Islet of Langerhans (tissue), 1 donor: ENCODE measurements around the gene CCDC74B.
"Not testable (repeated sequence)": the region's sequence is repeated elsewhere in the genome, so short reads cannot be mapped to it uniquely, and the experiment has no call there.

Experiments used
- FAIRE-seq: peaks from one replicate; lab custom pipeline; 2011; peaks lifted over from hg19 to GRCh38; lab: Jason Lieb, UNC

The CCDC74B gene

DNA sequence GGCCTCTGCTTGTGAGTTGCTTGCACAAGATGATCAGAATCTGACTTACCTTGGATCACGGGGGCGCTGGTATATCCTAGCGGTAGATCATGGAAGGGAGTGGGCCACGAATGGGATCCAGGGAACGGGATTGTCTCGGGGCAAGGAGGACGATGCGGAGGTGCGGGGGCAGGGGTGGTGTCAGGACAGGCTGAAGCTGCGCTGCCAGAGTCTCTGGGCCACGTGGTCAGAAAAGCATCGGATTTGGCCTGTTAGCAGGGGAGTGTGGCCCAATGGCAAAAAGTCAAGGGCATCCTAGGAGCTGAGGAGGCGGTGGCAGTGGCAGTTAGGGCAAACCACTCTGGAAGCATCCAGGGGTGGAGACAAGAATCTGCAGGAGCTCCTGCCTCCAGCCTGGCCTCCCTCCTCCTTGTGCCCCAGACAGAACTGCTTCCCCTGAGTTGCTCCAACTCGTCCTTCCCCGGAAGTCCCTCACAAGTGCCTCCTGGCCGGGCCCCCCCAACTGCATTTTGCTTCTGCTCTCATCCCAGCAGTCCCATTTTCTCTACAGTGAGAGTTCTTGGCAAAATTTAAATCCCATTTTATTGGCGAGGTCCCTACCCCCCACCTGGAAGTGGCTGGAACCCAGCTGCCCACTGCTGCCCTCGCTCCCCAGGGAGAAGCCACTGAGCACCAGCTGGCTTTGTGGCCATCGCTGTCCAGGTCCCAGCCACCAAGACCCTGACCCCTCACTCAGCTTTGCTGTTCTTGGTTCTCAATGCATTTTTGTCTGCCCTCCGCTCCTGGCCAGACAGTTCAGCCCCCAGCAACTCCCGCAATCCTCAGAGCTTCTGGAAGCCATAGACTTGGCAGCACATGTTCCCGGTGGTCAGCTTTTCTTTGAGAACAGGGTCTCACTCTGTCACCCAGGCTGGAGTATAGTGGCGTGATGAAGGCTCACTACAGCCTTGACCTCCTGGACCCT is 5.6 kb upstream of the CCDC74B start:
- no peak for FAIRE-seq

DNA sequence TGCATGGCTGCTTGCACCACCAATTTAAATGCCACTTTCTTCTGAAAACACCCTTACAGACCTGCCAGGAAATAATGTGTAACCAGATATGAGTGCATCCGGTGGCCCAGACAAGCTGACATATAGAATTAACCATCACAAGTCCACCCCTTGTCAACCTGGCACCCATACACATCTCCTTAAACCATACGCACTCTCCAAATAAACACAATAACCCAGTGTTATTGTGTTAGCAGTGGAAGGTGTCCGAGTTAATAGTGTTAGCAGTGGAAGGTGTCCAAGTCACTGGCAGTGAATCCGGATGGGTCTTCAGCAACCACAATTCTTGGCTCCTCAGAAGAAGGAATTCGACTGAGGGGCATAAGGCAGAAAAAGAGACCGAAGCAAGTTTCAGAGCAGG is 3.6 kb upstream of the CCDC74B start:
- not testable (repeated sequence) for FAIRE-seq

DNA sequence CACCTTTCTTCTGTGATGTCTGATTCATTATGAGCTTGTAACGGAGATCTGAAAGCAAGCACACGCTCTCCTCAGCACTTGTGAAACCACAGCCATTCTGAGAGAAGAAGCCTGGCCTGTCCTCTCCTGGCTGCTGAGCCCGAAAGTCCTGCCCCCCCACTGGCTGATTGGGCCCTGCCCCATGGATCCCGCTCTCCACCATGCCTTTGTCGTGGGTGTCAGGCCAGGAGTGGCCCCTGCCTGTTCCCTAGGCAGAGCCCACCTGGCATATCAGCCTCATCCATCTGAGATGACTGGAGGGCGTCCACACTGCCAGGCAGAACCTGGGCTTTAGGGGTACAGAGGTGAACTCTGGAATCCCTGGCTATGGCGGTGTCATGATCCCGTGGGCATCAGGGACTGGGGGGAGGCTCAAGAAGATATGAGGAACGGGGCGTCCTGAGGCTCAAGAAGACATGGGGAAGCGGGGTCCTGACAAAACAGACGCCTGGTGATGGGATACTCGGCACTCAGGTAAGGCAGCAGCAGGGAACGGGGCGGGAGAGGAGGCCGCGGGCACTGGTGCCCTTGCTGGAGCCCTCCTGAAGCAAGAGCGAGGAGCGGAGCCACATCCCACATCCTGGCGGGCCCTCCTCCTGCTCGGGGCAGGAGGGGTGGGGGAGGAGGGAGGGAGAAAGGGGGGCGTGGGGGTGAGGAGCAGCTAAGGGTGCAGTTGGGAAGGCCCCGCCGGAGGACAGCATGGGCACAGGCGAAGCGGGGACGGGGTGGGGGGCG is 1.5 kb downstream of the CCDC74B start:
- FAIRE-seq, result not testable (repeated sequence)

DNA sequence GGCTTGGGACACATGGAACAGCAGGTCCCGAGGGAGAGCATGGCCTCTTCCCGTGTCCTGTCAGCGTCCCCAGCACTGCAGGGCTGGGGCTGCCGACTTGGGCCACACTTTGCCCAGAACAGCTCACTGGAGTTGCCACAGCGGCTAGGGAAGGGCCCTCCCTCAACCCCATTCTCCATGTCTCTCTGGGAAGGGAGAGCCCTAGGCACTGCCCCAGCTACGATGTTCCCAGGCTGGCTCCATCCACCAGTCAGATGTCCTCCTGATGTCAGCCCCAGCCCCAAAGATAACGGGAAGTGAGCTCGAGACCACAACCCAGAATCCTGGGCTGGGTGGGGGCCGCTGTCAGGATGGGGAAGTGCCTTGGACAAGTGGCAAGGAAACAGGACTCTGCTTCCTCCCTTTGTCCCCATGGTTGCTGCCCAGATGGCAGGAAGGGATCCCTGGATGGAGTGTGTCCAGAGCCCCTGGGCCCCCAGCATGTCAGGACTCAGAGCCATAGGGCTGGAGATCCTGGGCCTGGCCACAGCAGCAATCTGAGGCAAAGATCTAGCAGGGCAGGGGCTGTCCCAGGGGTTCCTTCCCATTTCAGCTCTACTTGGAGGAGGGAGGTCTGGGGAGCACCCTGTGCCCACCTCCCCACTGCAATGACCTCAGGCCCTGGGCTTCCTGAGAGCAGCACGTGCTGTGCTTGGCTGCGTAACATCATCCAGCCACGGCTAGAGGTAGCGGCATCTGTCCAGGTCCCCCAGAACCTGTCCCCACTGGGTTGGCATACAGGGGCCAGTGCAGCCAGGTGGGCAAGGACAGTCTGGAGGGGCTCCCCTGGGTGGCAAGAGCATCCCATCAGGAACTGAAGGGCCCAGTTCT is 2.3 kb downstream of the CCDC74B start:
- FAIRE-seq, result not testable (repeated sequence)

DNA sequence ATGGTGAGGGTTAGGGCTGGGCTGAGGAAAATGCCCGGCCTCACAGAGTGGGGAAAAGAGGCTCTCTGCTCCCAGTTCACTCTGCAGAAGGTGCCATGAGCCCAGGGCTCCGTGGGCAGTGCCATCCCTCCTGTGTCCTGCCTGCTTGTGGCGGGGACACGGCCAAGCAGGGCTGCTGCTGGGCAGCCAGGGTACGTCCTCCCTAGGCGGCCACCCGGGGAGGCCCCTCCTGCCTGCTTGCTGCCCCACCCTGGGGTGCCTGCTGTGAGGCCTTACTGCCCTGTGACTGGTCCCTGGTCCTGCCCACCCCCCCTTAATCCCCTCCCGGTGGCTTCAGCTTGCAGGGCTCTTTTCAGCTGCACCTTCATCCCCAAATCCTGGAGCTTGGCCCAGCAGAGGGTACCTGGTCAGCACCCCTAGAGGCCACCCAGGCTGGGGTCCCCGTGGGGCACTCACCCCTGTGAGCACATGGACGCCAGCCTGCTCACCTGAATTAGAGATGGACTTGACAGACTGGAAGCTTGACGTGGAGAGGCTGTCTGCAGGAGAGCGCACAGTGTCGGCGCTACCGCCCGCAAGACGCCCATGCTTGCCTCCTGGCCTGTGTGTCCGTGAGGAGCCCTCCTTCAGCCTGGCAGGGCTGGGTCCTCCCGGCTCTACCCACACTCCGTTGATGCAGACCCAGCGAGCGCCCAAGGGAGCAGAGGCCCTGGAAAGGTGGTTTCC is 3.1 kb downstream of the CCDC74B start:
- FAIRE-seq, result not testable (repeated sequence)

DNA sequence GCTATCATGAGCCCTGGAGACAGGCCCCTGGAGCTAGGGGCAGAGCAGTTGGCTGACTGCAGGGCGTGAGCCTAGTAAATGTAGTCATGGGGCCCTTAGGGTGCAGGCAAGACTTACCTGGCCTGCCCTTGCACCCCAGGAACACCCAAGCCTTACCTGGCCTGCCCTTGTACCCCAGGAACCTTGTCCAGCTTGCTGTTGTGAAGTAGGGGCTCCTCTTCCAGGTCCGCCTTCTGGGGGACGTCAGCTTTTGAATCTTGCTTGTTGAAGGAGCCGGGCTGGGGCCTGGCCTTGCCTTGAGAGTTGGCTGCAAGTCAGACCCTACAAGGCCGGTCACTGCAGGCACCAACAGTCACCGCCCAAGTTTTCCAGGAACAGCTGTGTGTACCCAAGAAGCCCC is 3.9 kb downstream of the CCDC74B start:
- FAIRE-seq, result not testable (repeated sequence)

DNA sequence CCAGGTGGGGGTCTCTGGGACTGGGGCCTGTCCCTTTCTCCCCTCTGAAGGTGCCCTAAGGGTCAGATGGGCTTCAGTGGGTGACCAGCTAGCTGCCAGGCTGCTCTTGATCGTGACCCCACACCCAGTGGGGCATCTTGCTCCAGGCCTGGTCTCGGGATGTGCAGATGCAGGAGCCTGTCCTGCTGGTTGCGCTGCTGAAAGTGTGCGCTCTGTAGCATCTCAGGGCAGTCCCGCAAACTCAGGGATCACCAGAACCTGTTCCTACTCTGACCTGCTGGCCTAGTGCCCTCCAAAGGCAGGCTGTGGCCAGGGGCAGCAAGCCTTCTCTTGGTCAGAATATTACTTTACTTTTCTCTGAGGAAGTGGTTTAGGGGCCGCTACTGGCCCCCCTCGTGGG is 4.4 kb downstream of the CCDC74B start:
- not testable (repeated sequence) for FAIRE-seq

DNA sequence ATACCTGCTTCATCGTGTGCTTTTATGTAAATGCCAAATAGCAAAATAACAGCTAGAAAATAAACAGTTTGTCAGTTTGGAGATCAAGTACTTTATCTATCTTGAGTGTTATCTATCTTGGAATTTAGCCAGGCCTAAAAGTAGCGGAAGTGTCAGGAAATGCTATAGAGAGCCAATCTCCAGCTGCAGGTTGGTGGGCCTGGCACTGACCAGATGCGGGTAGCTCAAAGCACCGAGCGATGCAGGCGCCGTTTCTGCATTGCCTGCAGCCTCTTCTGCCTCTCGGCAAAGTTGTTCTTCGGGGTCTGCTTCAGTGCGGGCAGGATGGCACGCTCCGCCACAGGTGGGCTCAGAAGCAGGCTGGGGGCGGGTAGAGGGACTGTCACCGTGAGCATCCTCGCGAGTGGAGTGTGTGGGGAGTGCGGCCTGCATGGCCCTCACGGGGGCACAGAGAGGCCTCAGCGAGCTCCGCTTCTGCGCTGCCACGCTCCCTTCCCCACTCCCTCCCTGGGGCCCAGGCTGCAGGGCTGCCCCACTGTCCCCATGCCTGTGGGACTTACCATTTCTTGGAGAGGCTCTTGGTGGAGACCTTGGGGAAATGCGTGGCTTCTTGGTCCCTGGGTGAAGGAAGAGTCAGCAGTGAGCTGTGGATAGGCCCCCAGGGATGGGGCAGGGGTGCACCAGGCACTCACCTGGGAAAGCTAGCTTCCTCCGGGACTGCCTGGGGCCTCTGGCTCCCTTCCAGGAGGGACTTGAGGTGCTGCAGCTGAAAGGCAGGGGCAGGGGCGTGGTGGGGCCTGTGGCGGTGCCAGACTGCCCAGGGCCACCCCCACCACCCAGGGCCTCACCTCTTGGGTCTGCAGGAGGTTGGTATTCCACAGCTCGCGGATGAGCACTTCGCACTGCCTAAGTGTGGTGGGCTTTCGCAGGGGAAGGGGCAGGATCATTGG is 5.3 kb downstream of the CCDC74B start:
- not testable (repeated sequence) for FAIRE-seq

DNA sequence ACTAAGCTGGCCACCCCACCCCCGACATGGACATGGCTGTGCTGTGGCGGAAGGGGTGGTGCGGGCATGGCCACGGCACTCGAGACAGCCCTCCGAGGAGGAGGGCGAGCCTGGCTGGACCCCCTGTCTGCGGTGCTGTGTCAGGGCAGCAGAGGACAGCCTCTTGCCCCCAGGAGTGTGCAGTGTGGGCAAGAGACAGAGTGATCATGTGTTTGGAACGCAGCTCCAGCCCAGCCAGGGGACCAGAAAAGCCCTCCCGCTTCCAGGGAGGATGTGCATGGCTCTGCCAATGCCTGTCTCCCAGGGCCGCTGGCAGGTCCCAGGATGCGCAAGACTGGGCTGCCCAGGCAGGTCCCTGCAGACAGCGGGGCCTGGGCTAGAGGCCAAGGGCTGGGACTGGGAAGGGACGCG is 6.1 kb downstream of the CCDC74B start:
- not testable (repeated sequence) for FAIRE-seq

DNA sequence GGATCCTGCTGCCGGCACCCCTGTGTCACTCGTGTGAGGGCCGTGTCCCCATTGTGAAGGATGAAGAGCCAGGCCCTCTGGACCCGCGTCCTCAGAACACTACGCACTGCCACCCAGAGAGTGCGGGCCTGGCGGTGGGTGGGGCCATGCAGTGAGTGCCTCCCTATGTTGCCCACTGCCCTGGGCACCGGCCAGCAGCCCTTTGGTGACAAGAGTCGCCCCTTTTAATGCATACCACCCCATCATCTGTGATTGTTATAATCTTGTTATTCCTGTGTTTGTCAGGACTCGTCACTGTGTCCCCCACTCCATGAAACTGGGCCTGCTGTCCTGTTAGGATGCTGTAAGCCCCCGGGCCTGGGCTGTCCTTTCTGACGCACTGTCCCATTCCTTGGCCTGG is 6.6 kb downstream of the CCDC74B start:
- not testable (repeated sequence) for FAIRE-seq

DNA sequence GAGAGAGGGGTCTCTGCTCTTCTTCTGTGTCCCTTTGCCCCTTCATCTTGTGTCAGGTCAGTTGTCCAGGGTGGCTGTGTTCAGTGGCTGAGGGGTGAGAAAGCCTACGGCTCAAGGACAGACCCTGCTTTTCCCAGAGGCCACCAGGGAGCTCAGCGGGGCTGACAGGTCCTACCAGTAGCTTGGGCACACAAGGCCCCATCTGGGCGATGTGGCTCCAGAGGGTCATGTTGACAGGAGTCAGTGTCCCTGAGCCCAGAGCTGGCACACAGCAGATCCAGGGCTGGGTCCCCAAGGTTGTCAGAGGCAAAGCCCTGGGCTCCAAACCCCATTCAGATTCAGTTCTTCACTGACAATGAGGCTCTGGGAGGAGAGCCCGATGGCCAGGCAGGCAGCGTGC is 7.8 kb downstream of the CCDC74B start:
- not testable (repeated sequence) for FAIRE-seq

DNA sequence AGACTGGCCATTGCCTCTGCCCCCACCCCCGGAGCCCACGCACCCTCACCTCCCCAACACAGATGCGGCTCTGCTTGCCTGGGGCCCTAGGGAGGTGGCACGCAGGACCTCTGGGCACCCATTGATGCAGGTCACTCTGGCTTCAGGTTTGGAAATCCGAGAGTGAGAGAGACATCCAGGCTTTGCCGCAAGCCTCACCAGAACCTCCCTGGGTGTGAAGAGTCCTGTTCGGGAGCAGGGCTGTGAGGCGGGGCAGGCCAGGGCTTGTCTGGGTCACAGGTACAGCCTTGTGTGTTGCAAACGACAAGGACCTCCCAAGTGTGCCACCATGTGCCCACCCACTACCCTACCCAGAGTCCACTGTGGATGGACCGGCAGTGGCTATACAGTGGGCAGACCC is 8.4 kb downstream of the CCDC74B start:
- not testable (repeated sequence) for FAIRE-seq

DNA sequence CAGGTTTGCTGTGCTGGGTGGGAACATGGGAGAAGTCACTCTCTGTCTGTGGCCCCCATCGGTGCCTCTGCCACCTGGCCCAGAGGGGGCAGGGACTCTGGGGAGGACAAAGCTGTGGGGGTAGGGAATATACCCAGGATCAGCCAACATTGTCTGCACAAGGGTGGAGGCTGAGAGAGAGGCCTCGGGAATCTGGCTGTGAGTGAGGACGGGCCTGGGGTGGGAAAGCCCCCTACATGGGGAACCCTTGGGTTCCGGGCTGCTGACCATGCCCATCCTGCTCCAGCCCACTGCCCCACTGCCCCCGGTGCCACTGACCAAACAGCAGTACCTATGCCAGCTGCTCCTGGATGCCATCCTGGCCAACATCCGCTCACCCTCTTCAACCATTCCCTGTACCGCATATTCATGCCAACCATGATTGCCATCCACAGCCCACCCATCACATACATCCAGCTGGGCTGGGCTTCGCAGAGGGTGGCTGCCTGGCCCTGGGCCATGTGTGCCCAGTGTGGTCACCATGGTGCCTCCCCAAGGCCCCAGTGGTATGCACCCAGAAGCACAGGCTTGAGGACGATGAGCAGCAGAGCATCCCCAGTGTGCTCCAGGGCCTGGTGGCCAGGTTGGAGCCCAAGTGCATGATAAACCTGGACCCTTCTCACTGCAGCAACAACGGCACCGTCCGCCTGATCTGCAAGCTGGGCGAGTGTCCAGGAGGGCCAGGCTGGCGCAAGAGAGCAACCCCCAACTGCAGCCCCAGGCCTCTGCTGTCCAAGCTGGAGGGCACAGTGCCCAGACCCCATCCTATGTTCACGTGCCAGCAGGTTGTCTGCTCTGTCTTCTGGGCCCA is 9.0 kb downstream of the CCDC74B start:
- no peak for FAIRE-seq

DNA sequence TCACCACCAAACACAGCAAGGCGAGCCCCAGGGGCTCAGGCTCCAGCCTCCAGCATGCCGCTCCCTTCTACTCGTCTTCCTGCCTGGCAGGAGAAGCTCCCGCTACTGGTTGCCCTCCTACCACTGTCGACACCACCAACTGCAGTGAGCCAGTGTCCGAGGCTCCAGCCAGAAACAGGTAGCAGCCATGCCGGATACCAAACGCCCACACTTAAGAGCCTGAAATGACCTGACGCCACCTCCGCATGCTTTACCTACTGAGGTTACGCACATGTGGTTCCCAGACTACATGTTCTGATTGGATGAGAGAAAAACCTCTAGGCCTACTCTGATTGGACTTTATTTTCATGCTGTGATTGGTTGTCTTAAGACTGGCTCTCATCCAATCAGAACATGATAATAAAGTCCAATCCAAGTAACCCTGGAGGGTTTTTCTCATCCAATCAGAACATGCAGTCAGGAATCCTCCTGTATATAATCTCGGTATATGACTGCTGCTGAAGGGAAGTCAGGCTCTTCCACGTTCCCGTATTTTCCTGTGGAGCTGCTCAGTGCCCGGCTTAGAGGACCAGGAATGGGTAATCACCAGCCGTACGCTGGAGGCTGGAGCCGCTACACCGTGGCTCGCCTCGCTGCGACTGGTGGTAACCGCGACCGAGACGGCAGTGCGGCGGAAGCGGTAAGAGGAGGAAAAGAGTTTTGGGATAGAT is 15.6 kb downstream of the CCDC74B start, which contains the start of gene POTEF:
Gene POTEF, minus strand, starts transcription at position 103 of the 710 bp plus-strand sequence. CDS start 8,707 bp downstream, outside the sequence.
- FAIRE-seq, result not testable (repeated sequence)

DNA sequence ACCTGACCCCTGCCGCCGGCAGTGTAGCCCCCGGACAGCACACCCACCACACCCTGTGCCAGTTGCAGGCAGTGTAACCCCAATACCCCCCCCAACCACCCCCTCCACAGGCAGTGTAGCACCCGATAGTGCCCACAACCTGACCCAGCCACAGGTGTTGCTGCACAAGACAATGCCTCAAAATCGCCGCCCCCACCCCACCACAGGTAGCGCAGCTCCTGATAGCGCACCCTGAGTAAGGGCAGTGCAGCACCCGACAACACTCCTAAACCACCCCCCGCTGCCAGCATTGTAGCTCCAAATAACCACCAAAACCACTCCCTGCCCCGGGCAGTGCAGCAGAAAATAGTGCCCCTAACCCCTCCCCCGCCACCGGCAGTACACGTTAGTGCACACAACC is 16.4 kb downstream of the CCDC74B start:
- not testable (repeated sequence) for FAIRE-seq

DNA sequence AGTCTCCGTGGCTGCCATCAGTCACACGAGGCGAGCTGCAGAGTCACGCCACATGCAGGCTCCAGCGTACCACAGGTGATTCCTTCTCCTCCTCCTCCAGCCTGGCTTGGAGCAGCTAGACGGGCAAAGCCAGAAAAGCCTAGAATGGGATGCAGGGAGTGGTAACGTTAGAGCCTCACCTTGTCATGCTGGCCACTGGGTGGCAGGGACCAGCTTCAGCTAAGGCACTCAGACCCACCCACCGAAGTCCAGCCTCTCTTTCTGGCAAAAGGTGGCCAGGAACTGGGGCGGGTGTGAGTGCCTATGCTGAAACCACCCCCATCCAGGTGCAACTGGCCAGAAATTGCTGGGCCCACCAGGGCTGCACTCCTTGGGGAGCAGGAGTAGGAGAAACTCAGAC is 17.2 kb downstream of the CCDC74B start:
- FAIRE-seq, result not testable (repeated sequence)

DNA sequence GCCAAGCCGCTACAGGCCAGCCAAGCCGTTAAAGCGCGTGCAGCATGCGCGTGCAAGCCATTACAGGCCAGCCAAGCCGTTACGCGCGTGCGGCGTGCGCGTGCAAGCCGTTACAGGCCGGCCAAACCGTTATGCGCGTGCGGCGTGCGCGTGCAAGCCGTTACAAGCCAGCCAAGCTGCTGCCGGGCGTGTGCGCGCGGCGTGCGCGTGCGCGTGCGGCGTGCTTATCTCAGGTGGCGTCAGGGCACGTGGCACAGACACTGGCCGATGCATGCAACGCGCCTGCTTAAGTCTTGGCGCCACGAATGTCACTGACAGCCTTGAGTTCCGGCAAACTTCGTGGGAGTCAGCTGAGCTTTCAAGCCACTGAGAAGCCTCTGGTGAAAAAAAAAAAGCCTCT is 24.0 kb downstream of the CCDC74B start:
- not testable (repeated sequence) for FAIRE-seq

DNA sequence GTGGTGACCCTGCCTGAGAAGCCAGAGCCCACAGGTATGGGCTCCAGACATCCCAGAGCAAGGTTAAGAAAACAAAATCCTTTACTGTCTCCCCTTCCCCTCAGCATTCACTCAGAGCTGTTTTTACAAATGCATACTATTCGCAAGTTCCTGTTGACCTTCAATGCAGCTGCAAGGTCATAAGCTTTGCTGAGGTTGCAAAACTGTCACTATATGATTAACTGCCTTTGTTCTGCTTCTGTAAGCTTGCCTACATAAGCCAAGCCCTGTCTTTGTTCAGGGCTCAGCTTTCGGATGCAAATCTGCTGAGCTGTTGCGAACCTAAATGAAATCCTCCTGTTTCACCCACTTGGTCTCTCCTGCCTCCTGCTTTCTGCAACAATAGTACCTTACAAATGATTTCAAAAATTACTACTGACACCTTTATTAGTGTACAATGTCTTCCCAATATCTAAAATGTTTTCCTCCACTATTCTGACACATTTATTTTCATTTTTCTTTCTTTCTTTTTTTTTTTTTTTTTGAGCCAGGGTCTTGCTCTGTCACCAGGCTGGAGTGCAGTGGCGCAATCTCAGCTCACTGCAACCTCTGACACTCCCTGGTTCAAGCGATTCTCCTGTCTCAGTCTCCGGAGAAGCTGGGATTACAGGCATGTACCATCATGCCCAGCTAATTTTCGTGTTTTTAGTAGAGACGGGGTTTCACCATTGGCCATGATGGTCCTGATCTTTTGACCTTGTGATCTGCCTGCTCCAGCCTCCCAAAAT is 42.1 kb downstream of the CCDC74B start:
- not testable (repeated sequence) for FAIRE-seq
